ENCODE data around the gene OR9Q1. TPM values are rescaled to one million over a fixed set of nuclear protein-coding genes. Genes with fewer than 3 reads are reported as not detected.

The OR9Q1 gene
- total and polyA plus RNA-seq, 2 experiments from 2014 or later, result not detected

DNA sequence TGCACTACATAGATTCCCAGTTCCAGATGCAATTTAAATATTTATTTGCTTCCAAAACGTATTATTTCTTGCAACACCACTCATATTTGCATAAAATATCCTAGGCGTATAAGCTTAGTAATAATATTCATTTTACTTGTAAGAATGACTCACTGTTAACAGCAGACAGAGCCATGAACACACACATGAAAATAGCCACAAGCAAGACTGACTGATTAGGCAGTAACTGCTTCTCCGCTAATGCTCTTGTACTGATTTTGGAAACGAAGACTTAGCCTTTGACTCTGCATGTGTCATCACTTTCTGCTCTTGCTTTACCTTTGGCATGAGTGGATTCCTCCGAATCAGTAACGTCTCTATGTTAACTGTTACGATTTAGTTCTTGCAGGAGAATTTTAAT is 199.0 kb downstream of the OR9Q1 start:
- Mint-ChIP-seq H3K4me1 (no peaks in the 10 kb centered on the region), H3K27ac (no peak overlapping the region), H3K4me3 (no peak overlapping the region), H3K9me3 (no peaks in the 10 kb centered on the region; the same call in 1 of the 3 replicates), H3K36me3 (ENCODE audit: low read depth) (no peaks in the 10 kb centered on the region), H3K27me3 (ENCODE audit: insufficient read depth, low read depth, poor library complexity) (peaks cover 2% of the 10 kb centered on the region)
- Histone ChIP-seq H3K4me1 (ENCODE audit: insufficient read depth) (no peaks in the 10 kb centered on the region), H2AFZ (no peak overlapping the region), H3K4me3 (no peak overlapping the region), H3K79me2 (replicated peaks; ENCODE audit: insufficient read depth) (no peaks in the 10 kb centered on the region), H3K27ac (ENCODE audit: low read depth) (no peak overlapping the region), H3F3A (replicated peaks; ENCODE audit: low read depth) (no peaks in the 10 kb centered on the region), H3K9me2 (ENCODE audit: insufficient read depth) (no peaks in the 10 kb centered on the region), H4K20me1 (replicated peaks; ENCODE audit: insufficient read depth) (no peaks in the 10 kb centered on the region), H3K27me3 (ENCODE audit: insufficient read depth) (no peaks in the 10 kb centered on the region), H3K4me2 (no peak overlapping the region), H3K36me3 (ENCODE audit: insufficient read depth) (no peaks in the 10 kb centered on the region)
- TF ChIP-seq CREB1 (CRISPR knock-in tag; IDR thresholded peaks at IDR 0.05; ENCODE audit: low read depth), result no peak
- no peak for TF ChIP-seq EZH2 (IDR thresholded peaks at IDR 0.05; ENCODE audit: low read depth, unreplicated experiment)
- no peak for TF ChIP-seq ZNF331 (CRISPR knock-in tag; IDR thresholded peaks at IDR 0.05; ENCODE audit: low read depth)
- TF ChIP-seq ZNF114 (CRISPR knock-in tag; IDR thresholded peaks at IDR 0.05), result no peak
- no peak for TF ChIP-seq EZH2phosphoT487 (IDR thresholded peaks at IDR 0.05; ENCODE audit: unreplicated experiment)
- TF ChIP-seq, protein P1, sequence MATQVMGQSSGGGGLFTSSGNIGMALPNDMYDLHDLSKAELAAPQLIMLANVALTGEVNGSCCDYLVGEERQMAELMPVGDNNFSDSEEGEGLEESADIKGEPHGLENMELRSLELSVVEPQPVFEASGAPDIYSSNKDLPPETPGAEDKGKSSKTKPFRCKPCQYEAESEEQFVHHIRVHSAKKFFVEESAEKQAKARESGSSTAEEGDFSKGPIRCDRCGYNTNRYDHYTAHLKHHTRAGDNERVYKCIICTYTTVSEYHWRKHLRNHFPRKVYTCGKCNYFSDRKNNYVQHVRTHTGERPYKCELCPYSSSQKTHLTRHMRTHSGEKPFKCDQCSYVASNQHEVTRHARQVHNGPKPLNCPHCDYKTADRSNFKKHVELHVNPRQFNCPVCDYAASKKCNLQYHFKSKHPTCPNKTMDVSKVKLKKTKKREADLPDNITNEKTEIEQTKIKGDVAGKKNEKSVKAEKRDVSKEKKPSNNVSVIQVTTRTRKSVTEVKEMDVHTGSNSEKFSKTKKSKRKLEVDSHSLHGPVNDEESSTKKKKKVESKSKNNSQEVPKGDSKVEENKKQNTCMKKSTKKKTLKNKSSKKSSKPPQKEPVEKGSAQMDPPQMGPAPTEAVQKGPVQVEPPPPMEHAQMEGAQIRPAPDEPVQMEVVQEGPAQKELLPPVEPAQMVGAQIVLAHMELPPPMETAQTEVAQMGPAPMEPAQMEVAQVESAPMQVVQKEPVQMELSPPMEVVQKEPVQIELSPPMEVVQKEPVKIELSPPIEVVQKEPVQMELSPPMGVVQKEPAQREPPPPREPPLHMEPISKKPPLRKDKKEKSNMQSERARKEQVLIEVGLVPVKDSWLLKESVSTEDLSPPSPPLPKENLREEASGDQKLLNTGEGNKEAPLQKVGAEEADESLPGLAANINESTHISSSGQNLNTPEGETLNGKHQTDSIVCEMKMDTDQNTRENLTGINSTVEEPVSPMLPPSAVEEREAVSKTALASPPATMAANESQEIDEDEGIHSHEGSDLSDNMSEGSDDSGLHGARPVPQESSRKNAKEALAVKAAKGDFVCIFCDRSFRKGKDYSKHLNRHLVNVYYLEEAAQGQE (IDR thresholded peaks at IDR 0.05; ENCODE audit: unreplicated experiment), result no peak
- TF ChIP-seq, protein P2, sequence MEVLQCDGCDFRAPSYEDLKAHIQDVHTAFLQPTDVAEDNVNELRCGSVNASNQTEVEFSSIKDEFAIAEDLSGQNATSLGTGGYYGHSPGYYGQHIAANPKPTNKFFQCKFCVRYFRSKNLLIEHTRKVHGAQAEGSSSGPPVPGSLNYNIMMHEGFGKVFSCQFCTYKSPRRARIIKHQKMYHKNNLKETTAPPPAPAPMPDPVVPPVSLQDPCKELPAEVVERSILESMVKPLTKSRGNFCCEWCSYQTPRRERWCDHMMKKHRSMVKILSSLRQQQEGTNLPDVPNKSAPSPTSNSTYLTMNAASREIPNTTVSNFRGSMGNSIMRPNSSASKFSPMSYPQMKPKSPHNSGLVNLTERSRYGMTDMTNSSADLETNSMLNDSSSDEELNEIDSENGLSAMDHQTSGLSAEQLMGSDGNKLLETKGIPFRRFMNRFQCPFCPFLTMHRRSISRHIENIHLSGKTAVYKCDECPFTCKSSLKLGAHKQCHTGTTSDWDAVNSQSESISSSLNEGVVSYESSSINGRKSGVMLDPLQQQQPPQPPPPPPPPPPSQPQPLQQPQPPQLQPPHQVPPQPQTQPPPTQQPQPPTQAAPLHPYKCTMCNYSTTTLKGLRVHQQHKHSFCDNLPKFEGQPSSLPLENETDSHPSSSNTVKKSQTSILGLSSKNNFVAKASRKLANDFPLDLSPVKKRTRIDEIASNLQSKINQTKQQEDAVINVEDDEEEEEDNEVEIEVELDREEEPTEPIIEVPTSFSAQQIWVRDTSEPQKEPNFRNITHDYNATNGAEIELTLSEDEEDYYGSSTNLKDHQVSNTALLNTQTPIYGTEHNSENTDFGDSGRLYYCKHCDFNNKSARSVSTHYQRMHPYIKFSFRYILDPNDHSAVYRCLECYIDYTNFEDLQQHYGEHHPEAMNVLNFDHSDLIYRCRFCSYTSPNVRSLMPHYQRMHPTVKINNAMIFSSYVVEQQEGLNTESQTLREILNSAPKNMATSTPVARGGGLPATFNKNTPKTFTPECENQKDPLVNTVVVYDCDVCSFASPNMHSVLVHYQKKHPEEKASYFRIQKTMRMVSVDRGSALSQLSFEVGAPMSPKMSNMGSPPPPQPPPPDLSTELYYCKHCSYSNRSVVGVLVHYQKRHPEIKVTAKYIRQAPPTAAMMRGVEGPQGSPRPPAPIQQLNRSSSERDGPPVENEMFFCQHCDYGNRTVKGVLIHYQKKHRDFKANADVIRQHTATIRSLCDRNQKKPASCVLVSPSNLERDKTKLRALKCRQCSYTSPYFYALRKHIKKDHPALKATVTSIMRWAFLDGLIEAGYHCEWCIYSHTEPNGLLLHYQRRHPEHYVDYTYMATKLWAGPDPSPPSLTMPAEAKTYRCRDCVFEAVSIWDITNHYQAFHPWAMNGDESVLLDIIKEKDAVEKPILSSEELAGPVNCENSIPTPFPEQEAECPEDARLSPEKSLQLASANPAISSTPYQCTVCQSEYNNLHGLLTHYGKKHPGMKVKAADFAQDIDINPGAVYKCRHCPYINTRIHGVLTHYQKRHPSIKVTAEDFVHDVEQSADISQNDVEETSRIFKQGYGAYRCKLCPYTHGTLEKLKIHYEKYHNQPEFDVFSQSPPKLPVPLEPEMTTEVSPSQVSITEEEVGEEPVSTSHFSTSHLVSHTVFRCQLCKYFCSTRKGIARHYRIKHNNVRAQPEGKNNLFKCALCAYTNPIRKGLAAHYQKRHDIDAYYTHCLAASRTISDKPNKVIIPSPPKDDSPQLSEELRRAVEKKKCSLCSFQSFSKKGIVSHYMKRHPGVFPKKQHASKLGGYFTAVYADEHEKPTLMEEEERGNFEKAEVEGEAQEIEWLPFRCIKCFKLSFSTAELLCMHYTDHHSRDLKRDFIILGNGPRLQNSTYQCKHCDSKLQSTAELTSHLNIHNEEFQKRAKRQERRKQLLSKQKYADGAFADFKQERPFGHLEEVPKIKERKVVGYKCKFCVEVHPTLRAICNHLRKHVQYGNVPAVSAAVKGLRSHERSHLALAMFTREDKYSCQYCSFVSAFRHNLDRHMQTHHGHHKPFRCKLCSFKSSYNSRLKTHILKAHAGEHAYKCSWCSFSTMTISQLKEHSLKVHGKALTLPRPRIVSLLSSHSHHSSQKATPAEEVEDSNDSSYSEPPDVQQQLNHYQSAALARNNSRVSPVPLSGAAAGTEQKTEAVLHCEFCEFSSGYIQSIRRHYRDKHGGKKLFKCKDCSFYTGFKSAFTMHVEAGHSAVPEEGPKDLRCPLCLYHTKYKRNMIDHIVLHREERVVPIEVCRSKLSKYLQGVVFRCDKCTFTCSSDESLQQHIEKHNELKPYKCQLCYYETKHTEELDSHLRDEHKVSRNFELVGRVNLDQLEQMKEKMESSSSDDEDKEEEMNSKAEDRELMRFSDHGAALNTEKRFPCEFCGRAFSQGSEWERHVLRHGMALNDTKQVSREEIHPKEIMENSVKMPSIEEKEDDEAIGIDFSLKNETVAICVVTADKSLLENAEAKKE (CRISPR knock-in tag; IDR thresholded peaks at IDR 0.05), result no peak
- TF ChIP-seq, protein P3, sequence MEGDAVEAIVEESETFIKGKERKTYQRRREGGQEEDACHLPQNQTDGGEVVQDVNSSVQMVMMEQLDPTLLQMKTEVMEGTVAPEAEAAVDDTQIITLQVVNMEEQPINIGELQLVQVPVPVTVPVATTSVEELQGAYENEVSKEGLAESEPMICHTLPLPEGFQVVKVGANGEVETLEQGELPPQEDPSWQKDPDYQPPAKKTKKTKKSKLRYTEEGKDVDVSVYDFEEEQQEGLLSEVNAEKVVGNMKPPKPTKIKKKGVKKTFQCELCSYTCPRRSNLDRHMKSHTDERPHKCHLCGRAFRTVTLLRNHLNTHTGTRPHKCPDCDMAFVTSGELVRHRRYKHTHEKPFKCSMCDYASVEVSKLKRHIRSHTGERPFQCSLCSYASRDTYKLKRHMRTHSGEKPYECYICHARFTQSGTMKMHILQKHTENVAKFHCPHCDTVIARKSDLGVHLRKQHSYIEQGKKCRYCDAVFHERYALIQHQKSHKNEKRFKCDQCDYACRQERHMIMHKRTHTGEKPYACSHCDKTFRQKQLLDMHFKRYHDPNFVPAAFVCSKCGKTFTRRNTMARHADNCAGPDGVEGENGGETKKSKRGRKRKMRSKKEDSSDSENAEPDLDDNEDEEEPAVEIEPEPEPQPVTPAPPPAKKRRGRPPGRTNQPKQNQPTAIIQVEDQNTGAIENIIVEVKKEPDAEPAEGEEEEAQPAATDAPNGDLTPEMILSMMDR (conservative IDR thresholded peaks at IDR 0.05; ENCODE audit: low read depth in 2 of 2), result no peak
- TF ChIP-seq, protein P4, sequence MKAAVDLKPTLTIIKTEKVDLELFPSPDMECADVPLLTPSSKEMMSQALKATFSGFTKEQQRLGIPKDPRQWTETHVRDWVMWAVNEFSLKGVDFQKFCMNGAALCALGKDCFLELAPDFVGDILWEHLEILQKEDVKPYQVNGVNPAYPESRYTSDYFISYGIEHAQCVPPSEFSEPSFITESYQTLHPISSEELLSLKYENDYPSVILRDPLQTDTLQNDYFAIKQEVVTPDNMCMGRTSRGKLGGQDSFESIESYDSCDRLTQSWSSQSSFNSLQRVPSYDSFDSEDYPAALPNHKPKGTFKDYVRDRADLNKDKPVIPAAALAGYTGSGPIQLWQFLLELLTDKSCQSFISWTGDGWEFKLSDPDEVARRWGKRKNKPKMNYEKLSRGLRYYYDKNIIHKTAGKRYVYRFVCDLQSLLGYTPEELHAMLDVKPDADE (IDR thresholded peaks at IDR 0.05), result no peak
- no peak for TF ChIP-seq STAT1 (IDR thresholded peaks at IDR 0.05; ENCODE audit: unreplicated experiment)
- no peak for TF ChIP-seq NANOG (IDR thresholded peaks at IDR 0.05; ENCODE audit: borderline replicate concordance)
- no peak for TF ChIP-seq JUNB (IDR thresholded peaks at IDR 0.05; ENCODE audit: unreplicated experiment)
- no peak for TF ChIP-seq POLR2AphosphoS5 (IDR thresholded peaks at IDR 0.05; ENCODE audit: low read depth)
- ATAC-seq (no peak), DNase-seq (ENCODE audit: low spot score) (no peak)

Measured in GM23338 (cell line).